ENCODE data around the gene SLC35F1.
"Not testable (repeated sequence)": the region's sequence is repeated elsewhere in the genome, so short reads cannot be mapped to it uniquely, and the experiment has no call there.

The SLC35F1 gene

GRCh38 chr6:117906958-117907600 lies at the start of gene SLC35F1:
Gene SLC35F1 (plus strand): TSS chr6:117907264.
- peak; percentile 22; the same call in 1 of the 2 replicates for TF ChIP-seq CTCF (conservative IDR thresholded peaks at IDR 0.05; ENCODE audit: low read depth)
- no peak for DNase-seq (ENCODE audit: low spot score)
- CTCF ChIA-PET: interaction anchor here (0.5 kb wide), 1 partner anchor 18 kb away, joined by 4 read pairs; no protein-coding TSS in a partner anchor
- POLR2A ChIA-PET (ENCODE audit: low non-redundant PET): no interaction called here
- no peak within 1 kb of the TSS for H3K27ac ChIP-seq

GRCh38 chr6:117858601-117859000 lies 48.5 kb upstream of the SLC35F1 start:
- POLR2A ChIA-PET (ENCODE audit: low non-redundant PET): interaction anchor here (0.5 kb wide), 1 partner anchor 19 kb away, joined by 10 read pairs; no protein-coding TSS in a partner anchor
- CTCF ChIA-PET: interaction anchor here (0.7 kb wide), 1 partner anchor 18 kb away, joined by 3 read pairs; no protein-coding TSS in a partner anchor
- not testable (repeated sequence) for H3K27ac ChIP-seq; DNase-seq (ENCODE audit: low spot score)

- CTCF ChIA-PET: no interaction called here
Measured at GRCh38 chr6:117861545-117861944, 45.5 kb upstream of the SLC35F1 start.

GRCh38 chr6:117866561-117866960 lies 40.5 kb upstream of the SLC35F1 start:
- ChIA-PET CTCF (interaction anchor here (0.5 kb wide), 1 partner anchor 584 kb away, joined by 5 read pairs; no protein-coding TSS in a partner anchor), POLR2A (ENCODE audit: low non-redundant PET) (no interaction called here)
- TF ChIP-seq CTCF (conservative IDR thresholded peaks at IDR 0.05; ENCODE audit: low read depth): no peak
- H3K27ac ChIP-seq: no peak overlapping the region
- DNase-seq (ENCODE audit: low spot score): no peak

More at GRCh38 chr6:117861545-117861944, 45.5 kb upstream of the SLC35F1 start:
- no peak for TF ChIP-seq CTCF (conservative IDR thresholded peaks at IDR 0.05; ENCODE audit: low read depth)
- no peak for DNase-seq (ENCODE audit: low spot score)
- POLR2A ChIA-PET (ENCODE audit: low non-redundant PET): no interaction called here
- H3K27ac ChIP-seq: no peak overlapping the region

GRCh38 chr6:117870486-117871242 lies 36.4 kb upstream of the SLC35F1 start:
- no peak overlapping the region for H3K27ac ChIP-seq
- no peak for TF ChIP-seq CTCF (conservative IDR thresholded peaks at IDR 0.05; ENCODE audit: low read depth)
- ChIA-PET CTCF (interaction anchor here (0.6 kb wide), 1 partner anchor 1045 kb away, joined by 3 read pairs; no protein-coding TSS in a partner anchor), POLR2A (ENCODE audit: low non-redundant PET) (no interaction called here)
- DNase-seq (ENCODE audit: low spot score): no peak

GRCh38 chr6:117880824-117881223 lies 26.2 kb upstream of the SLC35F1 start:
- POLR2A ChIA-PET (ENCODE audit: low non-redundant PET): no interaction called here
- CTCF ChIA-PET: no interaction called here
- TF ChIP-seq CTCF (conservative IDR thresholded peaks at IDR 0.05; ENCODE audit: low read depth): no peak
- no peak for DNase-seq (ENCODE audit: low spot score)
- H3K27ac ChIP-seq: no peak overlapping the region

DNA sequence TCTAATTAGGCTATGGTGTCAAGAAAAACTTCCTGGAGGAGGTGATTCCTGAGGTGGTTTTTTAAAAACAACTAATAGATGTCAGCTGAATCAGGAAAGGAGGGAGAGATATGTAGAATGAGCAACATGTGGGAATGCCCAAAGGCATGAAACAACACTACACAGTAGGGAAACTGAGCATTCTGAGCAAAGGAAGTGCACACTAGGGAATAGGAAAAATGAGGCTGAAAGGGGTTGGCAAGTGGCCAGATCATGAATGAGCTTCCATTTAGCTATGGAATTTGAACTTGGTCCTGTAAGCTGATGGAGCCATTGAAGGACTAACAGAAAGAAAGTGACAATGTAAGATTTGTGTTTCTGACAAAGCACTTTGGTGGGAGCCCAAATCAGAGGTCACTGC lies 16.9 kb upstream of the SLC35F1 start:
- no peak overlapping the region for H3K27ac ChIP-seq
- CTCF ChIA-PET: no interaction called here
- POLR2A ChIA-PET (ENCODE audit: low non-redundant PET): no interaction called here
- TF ChIP-seq CTCF (conservative IDR thresholded peaks at IDR 0.05; ENCODE audit: low read depth): no peak
- DNase-seq (ENCODE audit: low spot score): no peak
